IPS-20b (cell line): ENCODE data around the gene RPS6KA5.

ENCODE experiments used
- H3K27ac ChIP-seq: one replicate; pipeline ENCODE4 v1.5.1; 2013; ENCODE audit warnings: low read length
- H3K27me3 ChIP-seq: 2 replicates; pipeline ENCODE4 v1.6.1; 2013; ENCODE audit warnings: mild to moderate bottlenecking, low read length, inconsistent platforms; ENCODE audit not compliant: insufficient read depth
- H3K36me3 ChIP-seq: 2 replicates; pipeline ENCODE4 v1.6.1; 2013; ENCODE audit warnings: low read depth, mild to moderate bottlenecking, inconsistent platforms, low read length, moderate library complexity; ENCODE audit not compliant: insufficient read depth
- H3K4me1 ChIP-seq: 2 replicates; pipeline ENCODE4 v1.6.1; 2013; ENCODE audit warnings: mild to moderate bottlenecking, control low read depth, inconsistent platforms, low read length, moderate library complexity; ENCODE audit not compliant: insufficient read depth
- H3K4me3 ChIP-seq: 2 replicates; pipeline ENCODE4 v1.5.1; 2013; ENCODE audit warnings: mild to moderate bottlenecking, low read length, inconsistent platforms
- H3K9ac ChIP-seq: 2 replicates; pipeline ENCODE4 v1.6.1; 2013; ENCODE audit warnings: low read depth, mild to moderate bottlenecking, inconsistent platforms, low read length, moderate library complexity
- H3K9me3 ChIP-seq: 2 replicates; pipeline ENCODE4 v1.6.1; 2013; ENCODE audit warnings: mild to moderate bottlenecking, low read depth, low read length, inconsistent platforms; ENCODE audit not compliant: insufficient read depth

Gene RPS6KA5

DNA sequence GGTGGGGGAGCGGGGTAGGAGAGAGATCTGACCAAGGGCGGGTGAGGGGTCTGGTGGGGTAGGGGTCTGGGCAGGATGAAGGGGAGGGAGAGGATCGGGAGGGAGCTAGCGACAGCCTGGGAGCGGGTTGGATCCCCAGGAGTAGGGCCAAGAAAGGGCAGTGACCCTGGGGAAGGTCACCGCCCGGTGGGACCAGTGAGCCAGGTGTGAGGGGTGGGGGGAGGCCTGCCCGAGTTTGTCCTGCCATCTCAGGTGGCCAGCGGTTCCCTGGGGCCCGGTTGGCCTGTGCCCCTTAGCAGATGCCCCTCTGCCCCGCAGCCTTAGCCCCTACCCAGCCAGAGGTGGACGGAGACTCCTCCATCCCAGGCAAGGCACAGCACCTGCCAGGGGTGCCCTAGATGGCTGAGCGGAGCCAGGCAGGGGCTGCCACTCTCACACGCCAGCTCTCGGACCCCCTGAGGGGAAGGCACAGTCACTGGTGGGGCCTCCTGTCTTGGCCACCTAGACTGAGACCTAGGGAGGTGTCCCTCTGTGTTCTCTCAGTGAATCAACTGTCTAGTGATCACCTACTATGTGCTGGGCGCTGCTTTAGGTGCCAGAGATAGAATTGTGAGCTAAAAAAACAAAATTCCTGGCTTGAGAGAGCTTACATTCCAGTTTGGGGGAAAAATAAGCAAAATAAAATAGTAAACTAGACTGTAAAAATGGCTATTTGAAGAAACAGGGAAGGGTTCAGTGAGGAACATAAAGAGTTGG, 243.6 kb downstream of the RPS6KA5 start:
- Histone ChIP-seq H3K27me3 (peaks cover 32% of the 10 kb centered on the region), H3K4me3 (peak overlapping the region; percentile 59; the same call in 1 of the 2 replicates), H3K36me3 (no peaks in the 10 kb centered on the region), H3K27ac (no peak overlapping the region), H3K4me1 (peaks cover 7% of the 10 kb centered on the region; the same call in 1 of the 2 replicates), H3K9me3 (no peaks in the 10 kb centered on the region), H3K9ac (no peak overlapping the region; the same call in 1 of the 2 replicates)

GRCh38 chr14:90815822-90816662, 244.4 kb downstream of the RPS6KA5 start, which contains the start of gene TTC7B:
TTC7B (minus strand) TSS chr14:90816430; CDS start chr14:90816295, 135 bp downstream.
- peak within 1 kb of the TSS; percentile 83 for H3K4me3 ChIP-seq
- peaks cover 7% of the 10 kb centered on the region; the same call in 1 of the 2 replicates for H3K4me1 ChIP-seq
- H3K9ac ChIP-seq = peak within 1 kb of the TSS; percentile 64; the same call in 1 of the 2 replicates
- no peaks in the 10 kb centered on the region for H3K9me3 ChIP-seq
- H3K27ac ChIP-seq = no peak within 1 kb of the TSS
- H3K27me3 ChIP-seq = peaks cover 32% of the 10 kb centered on the region
- H3K36me3 ChIP-seq = no peaks in the 10 kb centered on the region

- Histone ChIP-seq H3K27me3 (peaks cover 32% of the 10 kb centered on the region), H3K27ac (no peak overlapping the region), H3K9me3 (no peaks in the 10 kb centered on the region), H3K4me3 (peak overlapping the region; percentile 83), H3K9ac (peak overlapping the region; percentile 64; the same call in 1 of the 2 replicates), H3K4me1 (peaks cover 7% of the 10 kb centered on the region; the same call in 1 of the 2 replicates), H3K36me3 (no peaks in the 10 kb centered on the region)
Measured at GRCh38 chr14:90815572-90815821, 244.9 kb downstream of the RPS6KA5 start.

DNA sequence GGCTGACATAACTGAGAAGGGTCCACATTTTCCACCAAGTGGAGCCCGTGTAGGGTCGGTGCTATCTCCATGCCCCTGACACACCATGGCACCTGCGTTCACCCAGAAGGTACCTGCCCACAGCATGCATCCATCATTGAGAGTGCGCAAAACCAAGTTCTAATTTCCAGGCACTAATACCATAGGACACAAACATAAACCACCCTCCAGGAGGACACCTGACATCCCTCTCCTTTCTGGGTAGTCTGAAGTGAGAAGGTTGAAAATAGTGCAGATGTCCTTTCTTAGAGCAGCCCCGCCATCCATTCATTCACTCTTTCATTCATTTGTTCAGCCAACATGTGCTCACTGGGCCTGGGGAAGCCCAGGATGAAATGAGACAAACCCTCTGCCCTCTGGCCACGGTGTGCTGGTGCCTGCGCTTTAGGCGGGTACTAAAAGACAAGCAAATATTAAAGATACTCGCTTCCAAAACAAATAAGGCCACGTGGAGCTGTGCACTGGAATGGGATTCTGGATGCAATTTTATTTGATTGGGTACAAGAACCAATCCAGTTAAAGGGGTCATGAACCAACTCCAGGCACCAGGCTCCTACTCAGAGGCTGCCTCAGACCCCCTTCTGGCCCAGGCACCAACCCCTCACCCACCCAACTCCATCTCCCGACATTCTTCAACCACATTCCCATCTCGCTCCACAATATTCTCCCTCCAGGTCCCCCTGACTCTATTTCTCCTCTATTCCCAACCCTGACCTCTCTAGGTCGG, 245.5 kb downstream of the RPS6KA5 start:
- Histone ChIP-seq H3K4me1 (peaks cover 7% of the 10 kb centered on the region; the same call in 1 of the 2 replicates), H3K27ac (no peak overlapping the region), H3K9ac (peak overlapping the region; percentile 64; the same call in 1 of the 2 replicates)

GRCh38 chr14:90813442-90813841, 247.0 kb downstream of the RPS6KA5 start:
- Histone ChIP-seq H3K36me3 (no peaks in the 10 kb centered on the region), H3K27ac (no peak overlapping the region), H3K4me3 (no peak overlapping the region), H3K27me3 (peaks cover 27% of the 10 kb centered on the region), H3K9me3 (no peaks in the 10 kb centered on the region; the same call in 1 of the 2 replicates), H3K4me1 (peaks cover 7% of the 10 kb centered on the region; the same call in 1 of the 2 replicates), H3K9ac (no peak overlapping the region)

More for the DNA sequence above, 245.5 kb downstream of the RPS6KA5 start:
- Histone ChIP-seq H3K9me3 (no peaks in the 10 kb centered on the region), H3K36me3 (no peaks in the 10 kb centered on the region), H3K27me3 (peaks cover 32% of the 10 kb centered on the region), H3K4me3 (peak overlapping the region; percentile 83)

- Histone ChIP-seq H3K9ac (no peak overlapping the region), H3K4me3 (no peak overlapping the region), H3K4me1 (peaks cover 7% of the 10 kb centered on the region; the same call in 1 of the 2 replicates), H3K27me3 (peaks cover 18% of the 10 kb centered on the region; the same call in 1 of the 2 replicates), H3K27ac (no peak overlapping the region), H3K9me3 (no peaks in the 10 kb centered on the region; the same call in 1 of the 2 replicates), H3K36me3 (no peaks in the 10 kb centered on the region)
Measured at GRCh38 chr14:90812109-90812508, 248.3 kb downstream of the RPS6KA5 start.

GRCh38 chr14:90811641-90812040, 248.8 kb downstream of the RPS6KA5 start:
- no peak overlapping the region for H3K4me3 ChIP-seq
- H3K36me3 ChIP-seq = no peaks in the 10 kb centered on the region
- H3K9ac ChIP-seq = no peak overlapping the region
- H3K27me3 ChIP-seq = peaks cover 14% of the 10 kb centered on the region; the same call in 1 of the 2 replicates
- no peaks in the 10 kb centered on the region; the same call in 1 of the 2 replicates for H3K9me3 ChIP-seq
- no peak overlapping the region for H3K27ac ChIP-seq
- H3K4me1 ChIP-seq = peaks cover 4% of the 10 kb centered on the region; the same call in 1 of the 2 replicates

GRCh38 chr14:90810806-90811205, 249.6 kb downstream of the RPS6KA5 start:
- Histone ChIP-seq H3K9ac (no peak overlapping the region), H3K9me3 (no peaks in the 10 kb centered on the region; the same call in 1 of the 2 replicates), H3K27ac (no peak overlapping the region), H3K4me3 (no peak overlapping the region), H3K36me3 (no peaks in the 10 kb centered on the region), H3K4me1 (peaks cover 4% of the 10 kb centered on the region; the same call in 1 of the 2 replicates), H3K27me3 (peaks cover 14% of the 10 kb centered on the region; the same call in 1 of the 2 replicates)

GRCh38 chr14:90809530-90810312, 250.7 kb downstream of the RPS6KA5 start:
- Histone ChIP-seq H3K4me3 (no peak overlapping the region), H3K9ac (no peak overlapping the region), H3K27me3 (peaks cover 3% of the 10 kb centered on the region; the same call in 1 of the 2 replicates)

GRCh38 chr14:90808759-90809529, 251.5 kb downstream of the RPS6KA5 start:
- no peaks in the 10 kb centered on the region for H3K4me1 ChIP-seq
- no peak overlapping the region for H3K9ac ChIP-seq
- H3K4me3 ChIP-seq = no peak overlapping the region
- no peaks in the 10 kb centered on the region for H3K27me3 ChIP-seq
- H3K9me3 ChIP-seq = no peaks in the 10 kb centered on the region; the same call in 1 of the 2 replicates
- no peak overlapping the region for H3K27ac ChIP-seq
- no peaks in the 10 kb centered on the region for H3K36me3 ChIP-seq

More at GRCh38 chr14:90809530-90810312, 250.7 kb downstream of the RPS6KA5 start:
- Histone ChIP-seq H3K4me1 (no peaks in the 10 kb centered on the region), H3K27ac (no peak overlapping the region), H3K9me3 (no peaks in the 10 kb centered on the region; the same call in 1 of the 2 replicates), H3K36me3 (no peaks in the 10 kb centered on the region)
